H54 (cell line): ENCODE data around the gene SLC15A1.
"Not testable (repeated sequence)": the region's sequence is repeated elsewhere in the genome, so short reads cannot be mapped to it uniquely, and the experiment has no call there.

Source experiments
- DNase-seq: peaks from one replicate; pipeline ENCODE4 v3.0.0; 2011; ENCODE audit warnings: low spot score, mixed read lengths; ENCODE audit not compliant: insufficient read length
- FAIRE-seq: peaks from 3 replicates; lab custom pipeline; 2011; peaks lifted over from hg19 to GRCh38; lab: Jason Lieb, UNC
- POLR2A ChIP-seq: IDR thresholded peaks from 2 replicates; pipeline ENCODE4 v1.6.1; 2011; ENCODE audit warnings: low read depth, mild to moderate bottlenecking, low read length

Gene SLC15A1

GRCh38 chr13:98773921-98774320, 21.4 kb upstream of the SLC15A1 start:
- FAIRE-seq (no peak), DNase-seq (no peak)
- TF ChIP-seq POLR2A: no peak

- DNase-seq (no peak), FAIRE-seq (no peak)
- TF ChIP-seq POLR2A: no peak
Measured at GRCh38 chr13:98772794-98773452, 20.5 kb upstream of the SLC15A1 start.

- TF ChIP-seq POLR2A: no peak
- DNase-seq (no peak), FAIRE-seq (no peak)
Measured at GRCh38 chr13:98771838-98772611, 19.6 kb upstream of the SLC15A1 start.

- TF ChIP-seq POLR2A: no peak
- DNase-seq (no peak), FAIRE-seq (no peak)
Measured at GRCh38 chr13:98769736-98770135, 17.3 kb upstream of the SLC15A1 start.

GRCh38 chr13:98768522-98768921, 16.1 kb upstream of the SLC15A1 start:
- no peak for TF ChIP-seq POLR2A
- no peak for DNase-seq
- no peak for FAIRE-seq

GRCh38 chr13:98766697-98767096, 14.2 kb upstream of the SLC15A1 start:
- FAIRE-seq: no peak
- DNase-seq: no peak
- TF ChIP-seq POLR2A: no peak

- DNase-seq (no peak), FAIRE-seq (no peak)
- TF ChIP-seq POLR2A: no peak
Measured at GRCh38 chr13:98765996-98766519, 13.6 kb upstream of the SLC15A1 start.

- no peak for TF ChIP-seq POLR2A
- FAIRE-seq (no peak), DNase-seq (no peak)
Measured at GRCh38 chr13:98761986-98762616, 9.6 kb upstream of the SLC15A1 start.

GRCh38 chr13:98761126-98761985, 8.9 kb upstream of the SLC15A1 start:
- DNase-seq: peak; percentile 41
- FAIRE-seq: peak; percentile 57
- TF ChIP-seq POLR2A: no peak

- FAIRE-seq: no peak
- no peak for TF ChIP-seq POLR2A
- DNase-seq: no peak
Measured at GRCh38 chr13:98755729-98756128, 3.3 kb upstream of the SLC15A1 start.

GRCh38 chr13:98755116-98755515, 2.6 kb upstream of the SLC15A1 start:
- DNase-seq (no peak), FAIRE-seq (no peak)
- no peak for TF ChIP-seq POLR2A

- FAIRE-seq: not testable (repeated sequence)
Measured at GRCh38 chr13:98754468-98754867, 2.0 kb upstream of the SLC15A1 start.

GRCh38 chr13:98751861-98752466, 508 bp downstream of the SLC15A1 start:
- no peak for FAIRE-seq
- no peak for DNase-seq
- no peak for TF ChIP-seq POLR2A

More at GRCh38 chr13:98754468-98754867, 2.0 kb upstream of the SLC15A1 start:
- DNase-seq: not testable (repeated sequence)
